Measurements from ENCODE around the gene STK32C. TPM values are rescaled to one million over a fixed set of nuclear protein-coding genes. Genes with fewer than 3 reads are reported as not detected.
"Not testable (repeated sequence)": the region's sequence is repeated elsewhere in the genome, so short reads cannot be mapped to it uniquely, and the experiment has no call there.

The STK32C gene
- total and polyA plus RNA-seq, 2 donors (not counting 1 experiment from before 2014, with no cell fraction given), result 9.9 to 16.8 TPM

DNA sequence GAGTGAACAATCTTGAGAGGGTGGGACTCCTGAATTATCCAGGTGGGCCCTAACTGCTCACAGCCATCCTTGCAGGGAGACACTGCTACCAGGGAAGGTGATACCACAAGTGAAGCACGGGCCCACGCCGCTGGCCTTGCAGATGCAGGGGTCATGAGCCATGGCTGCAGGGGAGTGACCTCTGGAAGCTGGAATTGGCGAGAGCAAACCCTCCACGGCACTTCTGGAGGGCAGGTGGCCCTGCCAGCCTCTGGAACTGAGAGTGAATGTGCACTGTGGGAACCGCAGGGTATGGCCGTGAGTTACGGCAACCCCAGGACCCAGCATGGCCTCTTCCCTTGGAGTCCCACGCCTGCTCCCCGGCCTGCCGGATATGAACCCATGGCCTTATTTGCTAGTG lies 37.5 kb downstream of the STK32C start:
- H4K20me1 ChIP-seq (ENCODE audit: control insufficient read depth, insufficient read depth, low read length, poor library complexity, severe bottlenecking), result no peaks in the 10 kb centered on the region
- no peak for ATAC-seq (ENCODE audit: low read depth)
- H3K4me1 ChIP-seq (ENCODE audit: control insufficient read depth in 2 of 2, insufficient read depth in 2 of 2, low read length in 2 of 2), result no peaks in the 10 kb centered on the region
- CTCF ChIA-PET, result no interaction called here
- intact Hi-C loops (cut with micrococcal nuclease), result no loop called here
- no peak for DNase-seq
- no peaks in the 10 kb centered on the region for H3K79me2 ChIP-seq (ENCODE audit: control insufficient read depth, insufficient read depth, low read length)
- POLR2A ChIA-PET, result no interaction called here
- H2AFZ ChIP-seq (ENCODE audit: insufficient read depth, low read depth, low read length, poor library complexity, severe bottlenecking), result no peak overlapping the region
- no peak overlapping the region for H3K27ac Mint-ChIP-seq
- no peaks in the 10 kb centered on the region for H3K9me3 Mint-ChIP-seq (ENCODE audit: insufficient read depth)
- H3K9ac ChIP-seq (ENCODE audit: low read length), result no peak overlapping the region
- WGBS (ENCODE audit: insufficient coverage), result 100% methylated on average over 11 of the region's 11 CpGs
- H3K4me3 Mint-ChIP-seq, result no peak overlapping the region
- peaks cover 0 to 3% (median 0%) of the 10 kb centered on the region in 3 donors for H3K9me3 ChIP-seq (ENCODE audit: control extremely low read depth in 1 of 3, control insufficient read depth in 2 of 3, insufficient read depth in 1 of 3, low read length in 2 of 3)
- no peak overlapping the region for H3K4me2 ChIP-seq (replicated peaks; ENCODE audit: low read depth, low read length, poor library complexity, severe bottlenecking)
- no peaks in the 10 kb centered on the region for H3K4me1 Mint-ChIP-seq
- H3K27ac ChIP-seq (ENCODE audit: low read length in 2 of 2), result no peak overlapping the region
- no peak for TF ChIP-seq EZH2 (IDR thresholded peaks at IDR 0.05; ENCODE audit: borderline replicate concordance, insufficient read depth, low read depth, low read length, poor library complexity, severe bottlenecking)
- TF ChIP-seq, protein P1, sequence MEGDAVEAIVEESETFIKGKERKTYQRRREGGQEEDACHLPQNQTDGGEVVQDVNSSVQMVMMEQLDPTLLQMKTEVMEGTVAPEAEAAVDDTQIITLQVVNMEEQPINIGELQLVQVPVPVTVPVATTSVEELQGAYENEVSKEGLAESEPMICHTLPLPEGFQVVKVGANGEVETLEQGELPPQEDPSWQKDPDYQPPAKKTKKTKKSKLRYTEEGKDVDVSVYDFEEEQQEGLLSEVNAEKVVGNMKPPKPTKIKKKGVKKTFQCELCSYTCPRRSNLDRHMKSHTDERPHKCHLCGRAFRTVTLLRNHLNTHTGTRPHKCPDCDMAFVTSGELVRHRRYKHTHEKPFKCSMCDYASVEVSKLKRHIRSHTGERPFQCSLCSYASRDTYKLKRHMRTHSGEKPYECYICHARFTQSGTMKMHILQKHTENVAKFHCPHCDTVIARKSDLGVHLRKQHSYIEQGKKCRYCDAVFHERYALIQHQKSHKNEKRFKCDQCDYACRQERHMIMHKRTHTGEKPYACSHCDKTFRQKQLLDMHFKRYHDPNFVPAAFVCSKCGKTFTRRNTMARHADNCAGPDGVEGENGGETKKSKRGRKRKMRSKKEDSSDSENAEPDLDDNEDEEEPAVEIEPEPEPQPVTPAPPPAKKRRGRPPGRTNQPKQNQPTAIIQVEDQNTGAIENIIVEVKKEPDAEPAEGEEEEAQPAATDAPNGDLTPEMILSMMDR (IDR thresholded peaks at IDR 0.05), result no peak
- no peaks in the 10 kb centered on the region for H3K27me3 ChIP-seq (replicated peaks in 1 of 4; ENCODE audit: control extremely low read depth in 1 of 4, control insufficient read depth in 3 of 4, insufficient read depth in 4 of 4, low read length in 3 of 4)
- H3K27me3 Mint-ChIP-seq, result no peaks in the 10 kb centered on the region
- no peak overlapping the region for H3K4me3 ChIP-seq (ENCODE audit: control extremely low read depth in 1 of 5, extremely low read depth in 1 of 5, insufficient read depth in 1 of 5, low read depth in 2 of 5, low read length in 4 of 5)
- H3K36me3 ChIP-seq (replicated peaks in 1 of 2; ENCODE audit: control extremely low read depth in 1 of 2, control insufficient read depth in 1 of 2, extremely low read depth in 1 of 2, insufficient read depth in 2 of 2, low read length in 1 of 2), result no peaks in the 10 kb centered on the region

GRCh38 chr10:132269266-132270230 lies 38.2 kb downstream of the STK32C start:
- Histone ChIP-seq H3K27me3 (replicated peaks in 1 of 4; ENCODE audit: control extremely low read depth in 1 of 4, control insufficient read depth in 3 of 4, insufficient read depth in 4 of 4, low read length in 3 of 4) (no peaks in the 10 kb centered on the region), H2AFZ (ENCODE audit: insufficient read depth, low read depth, low read length, poor library complexity, severe bottlenecking) (no peak overlapping the region), H4K20me1 (ENCODE audit: control insufficient read depth, insufficient read depth, low read length, poor library complexity, severe bottlenecking) (no peaks in the 10 kb centered on the region), H3K36me3 (replicated peaks in 1 of 2; ENCODE audit: control extremely low read depth in 1 of 2, control insufficient read depth in 1 of 2, extremely low read depth in 1 of 2, insufficient read depth in 2 of 2, low read length in 1 of 2) (no peaks in the 10 kb centered on the region), H3K9ac (ENCODE audit: low read length) (no peak overlapping the region), H3K9me3 (ENCODE audit: control extremely low read depth in 1 of 3, control insufficient read depth in 2 of 3, insufficient read depth in 1 of 3, low read length in 2 of 3) (peaks cover 0 to 3% (median 0%) of the 10 kb centered on the region in 3 donors), H3K79me2 (ENCODE audit: control insufficient read depth, insufficient read depth, low read length) (no peaks in the 10 kb centered on the region), H3K4me2 (replicated peaks; ENCODE audit: low read depth, low read length, poor library complexity, severe bottlenecking) (no peak overlapping the region), H3K4me3 (ENCODE audit: control extremely low read depth in 1 of 5, extremely low read depth in 1 of 5, insufficient read depth in 1 of 5, low read depth in 2 of 5, low read length in 4 of 5) (no peak overlapping the region), H3K27ac (ENCODE audit: low read length in 2 of 2) (no peak overlapping the region), H3K4me1 (ENCODE audit: control insufficient read depth in 2 of 2, insufficient read depth in 2 of 2, low read length in 2 of 2) (no peaks in the 10 kb centered on the region)
- ChIA-PET CTCF (no interaction called here), POLR2A (no interaction called here)
- Mint-ChIP-seq H3K27ac (no peak overlapping the region), H3K27me3 (no peaks in the 10 kb centered on the region), H3K4me3 (no peak overlapping the region), H3K9me3 (ENCODE audit: insufficient read depth) (no peaks in the 10 kb centered on the region), H3K4me1 (no peaks in the 10 kb centered on the region)
- 90% methylated on average over 16 of the region's 21 CpGs for WGBS (ENCODE audit: insufficient coverage)
- no peak for ATAC-seq (ENCODE audit: low read depth)
- intact Hi-C loops (cut with micrococcal nuclease), result no loop called here
- no peak for DNase-seq
- TF ChIP-seq EZH2 (IDR thresholded peaks at IDR 0.05; ENCODE audit: borderline replicate concordance, insufficient read depth, low read depth, low read length, poor library complexity, severe bottlenecking), result no peak
- TF ChIP-seq, protein P1 (IDR thresholded peaks at IDR 0.05), result no peak

DNA sequence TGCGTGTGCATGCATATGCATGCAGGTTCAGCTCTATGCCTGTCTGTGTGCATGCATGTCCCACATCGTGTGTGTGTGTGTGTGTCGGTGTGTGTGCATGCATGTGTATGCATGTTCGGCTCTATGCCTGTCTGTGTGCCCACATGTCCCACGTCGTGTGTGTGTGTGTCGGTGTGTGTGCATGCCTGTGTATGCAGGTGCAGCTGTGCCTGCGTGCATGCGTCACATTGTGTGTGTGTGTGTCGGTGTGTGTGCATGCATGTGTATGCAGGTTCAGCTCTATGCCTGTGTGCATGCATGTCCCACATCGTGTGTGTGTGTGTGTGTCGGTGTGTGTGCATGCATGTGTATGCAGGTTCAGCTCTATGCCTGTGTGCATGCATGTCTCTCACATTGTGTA lies 39.8 kb downstream of the STK32C start:
- H3K4me1 Mint-ChIP-seq; H2AFZ ChIP-seq (ENCODE audit: insufficient read depth, low read depth, low read length, poor library complexity, severe bottlenecking); H4K20me1 ChIP-seq (ENCODE audit: control insufficient read depth, insufficient read depth, low read length, poor library complexity, severe bottlenecking); POLR2A ChIA-PET; H3K9me3 Mint-ChIP-seq (ENCODE audit: insufficient read depth); ATAC-seq (ENCODE audit: low read depth); H3K4me1 ChIP-seq (ENCODE audit: control insufficient read depth in 2 of 2, insufficient read depth in 2 of 2, low read length in 2 of 2); H3K4me2 ChIP-seq (replicated peaks; ENCODE audit: low read depth, low read length, poor library complexity, severe bottlenecking); H3K27ac Mint-ChIP-seq; H3K27ac ChIP-seq (ENCODE audit: low read length in 2 of 2); H3K79me2 ChIP-seq (ENCODE audit: control insufficient read depth, insufficient read depth, low read length); DNase-seq; H3K4me3 ChIP-seq (ENCODE audit: control extremely low read depth in 1 of 5, extremely low read depth in 1 of 5, insufficient read depth in 1 of 5, low read depth in 2 of 5, low read length in 4 of 5); H3K27me3 Mint-ChIP-seq; H3K9me3 ChIP-seq (ENCODE audit: control extremely low read depth in 1 of 3, control insufficient read depth in 2 of 3, insufficient read depth in 1 of 3, low read length in 2 of 3); H3K4me3 Mint-ChIP-seq; CTCF ChIA-PET; H3K9ac ChIP-seq (ENCODE audit: low read length); H3K27me3 ChIP-seq (replicated peaks in 1 of 4; ENCODE audit: control extremely low read depth in 1 of 4, control insufficient read depth in 3 of 4, insufficient read depth in 4 of 4, low read length in 3 of 4); H3K36me3 ChIP-seq (replicated peaks in 1 of 2; ENCODE audit: control extremely low read depth in 1 of 2, control insufficient read depth in 1 of 2, extremely low read depth in 1 of 2, insufficient read depth in 2 of 2, low read length in 1 of 2); intact Hi-C loops (cut with micrococcal nuclease): not testable (repeated sequence)
- WGBS (ENCODE audit: insufficient coverage), result 92% methylated on average over 12 of the region's 12 CpGs

All from B cell (primary cell).